A204.1 (cell line): ENCODE data around the gene STXBP6.
"Not testable (repeated sequence)": the region's sequence is repeated elsewhere in the genome, so short reads cannot be mapped to it uniquely, and the experiment has no call there.

Source experiments
- FAIRE-seq: peaks from 2 replicates; lab custom pipeline; 2012; peaks lifted over from hg19 to GRCh38; lab: Jason Lieb, UNC

The STXBP6 gene

DNA sequence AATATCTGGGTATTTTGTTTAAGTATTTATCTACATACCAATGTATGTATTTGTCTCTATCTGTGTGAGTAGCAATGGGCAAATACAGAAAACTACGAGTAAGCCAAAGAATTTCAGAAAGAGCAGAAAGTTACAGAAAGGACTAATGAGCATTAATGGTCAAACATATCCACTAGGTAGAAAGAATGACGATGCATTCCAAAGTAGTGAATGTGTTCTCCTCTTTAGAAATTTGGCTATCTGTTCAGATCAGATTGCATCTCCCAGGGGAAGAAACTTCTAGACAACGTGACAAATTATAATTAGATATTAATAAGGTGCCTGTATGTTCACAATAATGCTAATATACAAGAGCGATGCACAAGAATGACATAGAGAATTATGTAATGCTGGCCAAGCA, 221.5 kb downstream of the STXBP6 start:
- no peak for FAIRE-seq

DNA sequence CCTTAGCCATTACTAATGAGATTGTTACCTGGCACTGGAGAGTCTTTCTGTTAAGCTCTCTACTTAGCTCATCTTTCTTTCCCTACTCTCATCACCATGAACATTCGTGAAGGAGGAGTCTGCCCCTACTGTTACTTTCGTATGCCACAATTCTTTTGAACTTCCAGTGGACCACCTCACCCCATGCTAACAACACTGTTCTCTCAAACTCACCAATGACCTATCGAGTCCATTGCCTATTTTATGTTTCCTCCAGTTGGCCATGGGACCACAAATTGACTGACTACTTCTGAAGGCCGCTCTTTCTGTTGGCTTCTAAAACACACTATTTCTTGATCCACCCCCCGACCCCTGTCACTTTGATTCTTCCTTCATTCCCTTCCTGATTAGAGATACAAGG, 223.6 kb downstream of the STXBP6 start:
- no peak for FAIRE-seq

DNA sequence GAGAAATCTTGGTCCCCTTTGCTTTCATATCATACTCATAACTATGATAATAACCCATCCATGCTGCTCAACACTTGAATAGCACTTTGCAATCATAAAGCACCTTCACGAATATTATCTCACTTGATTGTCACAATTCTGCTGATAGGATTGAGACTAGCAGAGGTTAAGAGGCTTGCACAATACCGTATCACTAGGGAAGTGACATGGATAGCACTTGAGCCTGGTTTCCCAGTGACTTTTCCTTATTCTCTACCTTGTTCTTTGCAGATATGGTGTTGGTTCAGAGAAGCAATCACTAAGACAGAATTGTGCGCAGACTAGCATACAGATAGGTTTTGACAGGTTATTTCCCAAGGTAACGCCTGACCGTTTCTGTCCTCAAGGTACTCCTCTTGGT, 229.3 kb downstream of the STXBP6 start:
- FAIRE-seq, result no peak

DNA sequence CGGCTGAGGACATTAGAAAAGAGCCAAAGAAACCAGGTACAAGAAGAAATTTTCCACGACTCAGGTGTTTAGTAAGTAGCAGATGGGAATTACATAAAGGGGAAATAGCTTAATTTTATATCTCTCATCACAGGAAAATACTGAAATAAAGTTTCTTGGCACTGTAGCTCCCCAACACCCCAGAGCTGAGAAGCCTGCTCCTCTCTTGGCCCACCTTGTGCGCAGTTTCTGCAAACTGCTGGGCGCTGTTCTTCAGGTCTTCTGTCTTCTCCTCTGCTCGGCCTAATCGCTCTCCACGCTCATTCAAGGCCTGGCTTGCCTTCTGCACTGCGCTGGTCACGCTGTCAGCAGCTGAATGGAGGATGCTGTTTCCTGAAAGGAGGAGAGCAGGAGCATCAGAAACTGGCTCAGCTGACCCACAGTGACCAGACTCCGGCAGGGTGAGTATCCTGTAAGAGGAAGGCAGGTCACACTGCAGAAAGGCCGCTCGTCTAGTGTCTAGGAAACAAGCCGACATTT, 231.1 kb downstream of the STXBP6 start:
- no peak for FAIRE-seq

DNA sequence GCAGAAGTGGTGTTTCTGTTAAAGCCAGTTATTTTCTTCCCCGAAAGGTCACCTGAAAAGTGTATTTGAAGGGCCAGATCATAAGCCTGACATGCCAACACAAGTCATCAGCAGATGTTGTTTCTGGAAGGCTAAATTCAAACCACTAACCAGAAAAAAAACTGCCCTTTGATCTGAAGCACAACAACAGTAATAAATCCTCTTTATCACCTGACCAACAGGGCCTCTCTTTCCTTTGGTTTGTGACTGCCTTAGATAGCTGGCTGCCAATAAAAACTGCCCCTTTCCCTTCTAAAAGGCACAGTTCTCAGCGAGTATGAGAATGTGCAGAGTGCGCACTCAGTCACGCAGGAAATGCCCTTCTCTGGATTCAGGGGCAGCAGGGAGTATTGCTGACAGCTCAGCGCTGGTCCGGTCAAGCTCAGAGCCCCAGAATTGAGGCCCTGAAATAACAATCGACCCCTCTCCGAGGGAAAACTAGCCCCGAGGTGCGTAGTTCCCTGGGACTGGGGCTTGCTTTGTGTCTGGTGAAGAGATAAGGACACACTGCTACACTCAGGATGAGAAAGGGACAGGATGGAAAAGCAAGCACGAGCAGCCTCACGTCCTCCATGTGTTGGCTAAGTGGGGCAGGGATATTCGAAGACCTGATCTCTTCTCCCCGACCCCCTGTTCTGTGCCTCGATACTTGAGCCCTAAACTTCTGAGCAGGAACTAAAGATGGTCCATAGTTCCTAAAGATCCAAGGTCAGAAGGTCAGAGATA, 231.7 kb downstream of the STXBP6 start:
- no peak for FAIRE-seq

DNA sequence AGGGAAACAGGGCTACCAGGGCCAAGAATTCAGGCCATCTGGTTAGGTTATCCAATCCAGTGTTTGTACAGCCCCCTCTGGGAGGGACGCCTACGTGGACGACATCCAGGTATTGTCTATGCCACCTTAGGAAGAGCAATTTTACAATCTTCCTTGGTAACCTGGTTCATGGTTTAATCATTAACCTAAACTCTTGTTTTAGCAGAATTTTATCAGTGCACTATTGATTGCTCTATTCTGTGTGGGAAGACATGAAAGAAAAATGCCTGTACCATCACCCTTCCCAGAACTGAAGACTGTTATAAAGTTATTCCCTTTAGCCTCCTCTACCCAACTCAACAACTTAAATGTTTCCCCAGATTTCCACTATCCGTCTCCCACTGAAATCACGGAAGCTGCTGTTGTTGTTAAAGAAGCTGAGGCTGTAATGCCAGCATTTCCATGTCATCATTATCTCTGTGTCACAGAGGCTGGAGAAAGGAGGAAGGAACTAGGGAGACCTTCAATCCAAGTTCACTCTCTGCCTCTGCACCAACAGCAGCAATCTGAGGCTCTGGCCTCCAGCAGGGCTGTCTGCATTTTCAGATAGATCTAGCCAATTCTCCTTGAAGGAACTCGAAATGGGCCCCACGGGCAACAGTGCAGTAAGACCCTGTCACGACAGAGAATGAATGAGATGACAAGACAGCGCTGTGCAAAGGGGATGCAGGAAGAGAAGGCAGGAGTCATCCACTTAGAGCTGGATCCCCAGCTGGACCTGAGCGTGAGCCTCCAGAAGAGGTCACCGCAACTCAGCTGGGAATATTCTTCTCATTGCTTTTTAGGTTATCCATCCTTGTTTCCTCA, 232.5 kb downstream of the STXBP6 start:
- no peak for FAIRE-seq

DNA sequence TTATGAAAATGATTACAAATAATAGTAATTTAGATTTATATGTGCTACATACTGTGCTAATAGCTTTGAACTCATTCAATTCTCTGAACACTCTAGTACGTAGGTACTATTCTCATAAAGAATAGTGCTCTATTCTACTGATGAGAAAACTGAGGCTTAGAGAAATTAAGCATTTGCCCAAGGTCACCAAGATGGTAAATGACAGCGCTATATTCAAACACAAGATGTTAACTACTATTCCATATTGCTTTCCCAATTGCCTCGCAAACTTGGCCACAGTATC, 233.1 kb downstream of the STXBP6 start:
- FAIRE-seq, result no peak

DNA sequence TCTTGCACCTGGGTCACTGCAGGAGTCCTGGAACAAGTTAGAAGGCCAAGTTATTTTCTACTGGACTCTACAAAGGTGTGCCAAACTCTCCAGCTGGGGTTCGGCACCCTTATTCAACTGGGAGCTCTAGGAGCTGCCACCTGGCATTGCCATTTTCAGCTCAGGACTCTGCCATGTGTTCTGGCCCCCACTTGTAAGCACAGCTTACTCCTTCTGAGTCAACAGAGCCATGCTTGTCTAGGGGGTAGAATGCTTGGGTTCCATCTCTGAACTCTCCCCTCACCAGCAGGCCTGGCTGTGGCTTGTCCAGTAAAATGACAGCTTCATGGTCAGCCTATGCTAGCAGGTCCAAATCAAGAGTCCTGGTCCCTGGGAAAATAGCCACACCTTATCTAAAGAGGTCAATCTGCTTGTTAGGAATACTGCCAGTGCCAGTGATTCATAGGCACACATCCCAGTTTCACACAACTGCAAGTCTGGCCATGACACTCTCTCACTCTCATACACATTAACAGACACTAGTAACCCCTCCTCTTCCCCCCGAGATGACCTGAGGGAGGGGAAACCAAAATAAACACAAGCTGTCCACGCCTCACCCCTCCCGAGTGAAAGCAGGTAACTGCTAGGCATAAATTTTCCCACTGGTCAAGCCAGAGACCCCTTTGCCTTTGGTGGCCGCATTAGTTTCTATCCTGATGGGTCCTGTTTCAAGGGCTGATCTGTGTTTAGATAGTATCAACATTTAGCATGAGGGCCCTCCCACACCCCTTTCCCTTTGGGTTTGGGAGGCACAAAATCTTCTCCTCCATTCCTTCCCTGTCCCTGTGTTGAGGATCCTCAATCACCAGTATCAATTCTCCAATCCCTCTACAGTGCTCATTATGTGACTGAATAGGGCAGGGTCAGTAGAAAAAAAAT, 233.7 kb downstream of the STXBP6 start:
- no peak for FAIRE-seq

DNA sequence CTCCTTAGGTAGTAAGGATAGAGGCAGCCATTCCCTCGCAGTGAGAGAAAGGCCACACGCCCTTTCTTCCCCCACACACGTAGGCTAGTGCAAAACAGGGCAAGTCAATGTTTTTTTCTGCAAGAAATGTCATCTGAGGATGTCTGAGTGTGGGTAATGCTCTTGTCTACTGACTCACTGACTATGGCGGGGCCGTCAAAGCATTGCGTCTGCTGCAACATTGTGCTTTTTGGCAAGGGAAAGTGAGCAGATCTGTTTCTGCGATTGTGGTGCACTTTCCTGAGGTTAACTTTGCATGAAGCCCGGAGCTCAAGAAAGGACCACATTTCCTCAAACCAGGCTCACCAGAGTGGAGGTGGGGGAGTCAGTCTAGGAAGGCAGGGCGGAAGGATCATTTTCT, 234.4 kb downstream of the STXBP6 start:
- FAIRE-seq, result no peak

DNA sequence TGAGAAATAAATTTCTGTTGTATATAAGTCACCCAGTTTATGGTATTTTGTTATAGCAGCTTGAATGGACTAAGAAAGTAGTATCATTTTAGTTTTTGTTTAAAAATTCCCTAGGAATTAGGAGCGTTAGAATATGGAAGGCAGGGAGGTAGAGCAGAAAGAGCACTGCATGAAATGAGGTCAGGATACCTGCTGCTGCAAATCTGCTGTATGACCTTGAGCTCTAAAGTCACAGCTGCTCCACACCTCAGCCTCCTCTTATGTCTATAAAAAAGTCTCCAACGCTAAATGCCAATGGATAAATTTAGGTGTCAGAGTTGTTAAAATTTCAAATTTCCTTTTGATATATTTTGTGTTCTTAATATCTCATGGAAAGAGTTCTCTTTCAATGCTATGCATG, 235.0 kb downstream of the STXBP6 start:
- FAIRE-seq, result no peak

DNA sequence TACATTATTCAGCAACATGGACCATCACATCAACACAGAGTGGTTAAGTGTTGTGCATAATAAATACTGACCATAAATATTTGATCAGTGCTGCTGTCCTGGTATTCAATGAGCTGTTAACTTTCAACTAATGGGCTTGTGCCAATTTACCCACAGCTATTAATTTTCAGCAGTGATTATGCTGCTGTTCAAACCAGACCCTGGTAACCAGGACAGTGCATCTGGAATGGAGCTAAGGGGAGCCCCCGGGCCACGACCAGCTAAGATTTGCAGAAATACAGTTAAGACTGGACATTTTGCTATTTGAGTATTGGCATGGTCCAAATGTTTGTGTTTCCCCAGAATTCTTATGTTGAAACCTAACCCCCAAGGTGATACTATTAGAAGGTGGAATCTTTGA, 235.6 kb downstream of the STXBP6 start:
- no peak for FAIRE-seq

DNA sequence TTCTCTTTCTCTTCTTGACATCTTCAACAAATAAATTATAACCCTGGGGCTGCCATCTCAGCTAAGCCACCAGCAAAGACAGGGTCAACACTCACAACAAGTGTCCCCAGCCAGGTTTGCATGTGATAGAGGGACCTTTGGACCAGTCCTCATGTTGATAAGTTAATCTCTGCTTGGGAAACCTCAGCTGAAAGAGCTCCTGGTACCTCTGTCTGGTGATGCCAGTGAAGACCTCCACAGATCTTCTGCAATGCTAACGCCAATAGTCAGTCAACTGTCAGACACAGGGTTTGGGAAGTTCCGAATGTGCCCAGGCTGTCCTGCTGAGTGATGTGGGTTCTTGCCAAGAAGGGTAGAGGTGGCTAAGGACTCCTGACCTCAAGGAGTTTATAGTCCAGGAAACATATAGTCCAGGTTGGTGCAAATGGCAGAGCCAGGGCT, 236.1 kb downstream of the STXBP6 start:
- FAIRE-seq, result no peak

DNA sequence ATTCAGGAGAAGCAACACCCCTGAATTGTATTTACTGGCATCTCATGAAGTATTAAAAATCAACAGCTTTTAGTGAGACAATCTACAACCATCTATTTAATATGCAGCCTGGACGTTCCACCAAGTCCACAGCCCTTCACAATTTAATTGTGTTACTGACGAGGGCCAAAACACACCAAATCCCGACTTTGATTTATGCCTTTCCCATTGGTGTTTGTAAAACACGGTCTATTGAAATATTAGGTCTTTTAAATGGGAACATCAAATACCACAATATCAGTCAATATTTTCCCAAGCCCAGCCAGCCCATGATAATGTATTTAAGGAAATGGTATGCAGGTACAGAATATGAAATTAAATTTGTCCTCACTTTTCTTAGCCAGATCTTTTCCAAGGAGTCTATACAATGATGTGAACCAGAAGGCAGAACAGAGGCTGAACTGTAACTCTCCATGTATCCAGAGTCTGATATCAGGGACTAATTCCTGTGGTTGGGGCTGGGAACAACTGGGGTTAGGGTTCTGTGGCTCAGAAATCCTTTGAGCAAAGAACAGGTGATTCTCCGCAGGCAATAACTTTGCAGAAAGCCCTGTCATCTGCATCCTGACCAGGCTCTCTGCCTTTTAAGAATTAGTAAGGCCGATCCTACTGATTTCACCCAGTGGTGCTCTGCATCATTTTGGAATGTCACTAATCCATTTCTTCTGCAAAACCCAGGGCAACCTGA, 236.7 kb downstream of the STXBP6 start:
- FAIRE-seq, result no peak

DNA sequence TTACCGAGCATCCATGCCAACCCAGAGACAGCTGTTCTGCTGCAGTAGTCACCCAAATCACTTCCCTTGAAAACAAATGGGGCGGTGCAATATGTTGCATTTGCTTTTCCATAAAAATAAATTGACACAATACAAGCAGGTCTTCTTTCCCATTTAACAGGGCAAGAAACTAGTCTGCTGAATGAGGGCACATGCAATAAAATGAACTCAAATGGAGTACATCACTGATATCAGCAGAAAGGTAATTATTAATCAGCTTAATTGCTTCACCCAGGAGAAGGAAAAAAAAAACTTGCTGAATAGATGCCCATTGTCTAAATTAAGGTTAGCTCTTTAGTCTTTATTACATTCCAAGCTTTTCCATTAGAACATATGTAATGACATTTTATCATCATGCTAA, 240.8 kb downstream of the STXBP6 start:
- no peak for FAIRE-seq

DNA sequence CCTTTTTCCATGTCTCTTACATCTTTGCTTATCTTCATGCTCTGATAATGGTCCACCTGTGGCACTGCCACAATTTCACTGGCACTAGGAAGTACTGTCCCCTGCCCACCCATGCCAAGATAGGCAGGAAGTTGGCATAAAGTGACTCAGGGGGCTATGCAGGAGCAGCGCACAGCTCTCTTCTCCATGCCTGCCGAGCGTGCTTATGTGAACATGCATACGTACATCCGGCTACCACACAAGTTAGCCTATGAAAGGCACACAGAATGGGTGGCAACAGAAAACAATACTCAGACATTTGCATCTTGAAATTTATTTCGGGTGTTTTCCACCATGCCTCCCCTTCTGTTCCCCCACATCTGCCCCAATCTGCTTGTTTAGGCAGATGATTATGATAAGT, 241.5 kb downstream of the STXBP6 start:
- FAIRE-seq, result no peak

DNA sequence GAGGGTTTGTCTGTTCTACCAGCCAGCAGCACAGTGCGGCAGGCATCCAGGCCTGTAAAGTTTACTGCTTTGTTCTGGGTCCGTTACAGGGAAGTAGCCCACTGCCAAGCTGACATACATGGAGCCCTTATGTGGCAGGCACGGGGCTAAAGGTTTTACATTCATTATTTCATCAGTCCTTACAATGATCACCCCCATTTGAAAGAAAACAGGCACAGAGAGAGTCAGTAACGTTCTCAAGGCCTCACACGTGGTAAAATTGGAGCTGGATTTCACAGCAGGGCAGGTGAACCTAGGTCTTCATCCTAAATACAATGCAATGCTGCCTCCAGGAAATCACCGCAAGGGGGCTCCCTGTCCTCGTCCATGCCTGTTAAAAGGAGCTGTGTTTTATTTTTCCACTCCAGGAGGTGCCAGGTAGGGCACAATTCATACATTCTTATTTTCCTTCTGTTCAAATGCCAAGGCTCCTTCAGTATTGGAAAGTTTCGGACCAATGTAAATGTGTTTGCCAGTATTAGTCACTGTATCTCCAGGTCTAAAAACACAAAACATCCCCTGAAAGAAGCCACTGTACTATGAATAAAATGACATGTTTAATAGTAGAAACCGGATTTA, 243.8 kb downstream of the STXBP6 start:
- FAIRE-seq, result no peak

DNA sequence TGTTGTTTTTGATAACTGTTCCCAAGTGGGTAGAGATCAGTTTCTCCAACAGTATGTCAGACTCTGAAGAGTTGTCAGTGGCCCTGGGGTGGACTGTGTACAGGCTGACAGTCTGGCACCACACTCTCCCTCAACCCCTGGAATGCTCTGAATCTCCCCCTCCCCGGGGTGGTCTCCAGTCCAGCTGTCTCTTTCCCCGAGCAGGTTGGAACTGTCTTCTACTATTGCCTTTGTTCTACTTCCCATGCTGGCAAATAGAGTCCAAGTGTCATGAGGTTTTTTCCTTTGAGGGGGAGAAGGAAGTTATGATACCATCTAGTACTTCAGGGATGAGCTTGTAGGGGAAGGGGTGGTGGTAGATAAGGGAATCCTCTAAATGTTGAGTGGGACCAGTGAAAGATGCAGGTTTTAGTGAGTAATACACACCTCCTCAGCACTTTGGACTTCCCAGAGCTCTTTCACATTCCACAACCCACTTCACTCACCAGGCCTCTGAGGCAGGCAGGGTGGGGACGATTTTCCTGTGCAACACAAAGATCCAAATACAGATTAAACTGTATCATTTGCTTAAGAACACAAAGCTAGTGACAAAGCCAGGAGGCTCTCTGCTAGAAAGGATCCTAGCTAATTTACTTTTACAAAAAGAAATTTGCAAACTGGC, 245.3 kb downstream of the STXBP6 start:
- FAIRE-seq, result no peak

DNA sequence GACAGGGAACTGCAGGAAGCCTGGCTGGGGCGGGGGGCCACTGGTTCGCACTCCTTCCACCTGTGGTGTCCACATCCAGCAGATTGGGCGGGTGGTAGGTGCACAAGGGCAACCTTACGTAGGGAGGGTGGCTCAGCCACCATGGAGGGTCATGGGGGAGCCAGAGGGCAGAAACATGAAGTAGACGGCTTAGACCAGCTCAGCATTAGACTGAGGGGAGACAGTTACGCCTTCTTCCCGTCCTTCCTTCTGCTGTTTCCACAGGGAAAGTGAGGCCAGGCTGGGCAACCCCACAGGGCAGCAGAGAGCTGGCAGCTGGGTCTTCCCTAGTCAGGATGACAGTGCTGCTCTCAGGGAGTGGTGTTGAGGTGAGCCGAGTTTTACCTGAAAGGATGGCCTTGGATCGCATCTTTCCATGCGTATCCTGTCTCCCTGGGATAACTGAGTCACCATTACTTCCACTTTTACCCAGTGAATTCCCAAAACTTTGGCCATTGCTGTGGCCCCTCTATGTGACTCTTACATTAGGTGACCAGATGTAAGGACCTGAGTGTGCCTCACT, 245.9 kb downstream of the STXBP6 start:
- no peak for FAIRE-seq

DNA sequence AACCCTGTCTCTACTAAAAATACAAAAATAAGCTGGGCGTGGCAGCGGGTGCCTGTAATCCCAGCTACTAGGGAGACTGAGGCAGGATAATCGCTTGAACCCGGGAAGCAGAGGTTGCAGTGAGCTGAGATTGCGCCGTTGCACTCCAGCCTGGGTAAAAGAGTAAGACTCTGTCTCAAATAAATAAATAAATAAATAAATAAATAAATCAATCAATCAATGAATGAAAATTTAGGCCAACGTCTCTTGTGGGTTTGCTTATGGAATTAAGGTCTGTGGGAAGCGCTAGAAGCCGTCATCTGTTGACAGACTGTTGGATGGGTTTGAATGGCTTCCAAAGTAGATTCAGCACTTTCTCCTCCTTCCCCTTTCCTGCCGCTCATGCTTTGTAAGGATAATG, 246.5 kb downstream of the STXBP6 start:
- FAIRE-seq, result not testable (repeated sequence)

DNA sequence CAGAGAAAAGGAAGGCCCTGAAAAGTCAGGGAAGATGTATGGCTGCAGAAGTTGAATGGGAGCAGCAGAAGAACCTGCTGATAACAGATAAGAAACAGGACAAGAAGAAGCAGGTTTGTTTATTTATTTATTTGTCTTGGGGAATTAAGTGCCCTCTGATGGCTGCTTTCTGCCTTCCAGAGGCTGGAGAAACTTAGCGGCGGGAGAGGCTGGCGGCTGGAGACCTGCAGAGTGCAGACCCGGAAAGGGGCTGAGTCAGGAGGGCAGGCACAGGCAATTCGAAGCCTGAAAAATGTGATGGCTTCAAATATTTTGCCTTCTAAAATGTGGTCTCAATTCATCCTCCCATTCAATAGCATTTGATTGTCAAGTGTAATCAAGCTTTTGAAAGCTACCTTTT, 247.7 kb downstream of the STXBP6 start:
- no peak for FAIRE-seq

DNA sequence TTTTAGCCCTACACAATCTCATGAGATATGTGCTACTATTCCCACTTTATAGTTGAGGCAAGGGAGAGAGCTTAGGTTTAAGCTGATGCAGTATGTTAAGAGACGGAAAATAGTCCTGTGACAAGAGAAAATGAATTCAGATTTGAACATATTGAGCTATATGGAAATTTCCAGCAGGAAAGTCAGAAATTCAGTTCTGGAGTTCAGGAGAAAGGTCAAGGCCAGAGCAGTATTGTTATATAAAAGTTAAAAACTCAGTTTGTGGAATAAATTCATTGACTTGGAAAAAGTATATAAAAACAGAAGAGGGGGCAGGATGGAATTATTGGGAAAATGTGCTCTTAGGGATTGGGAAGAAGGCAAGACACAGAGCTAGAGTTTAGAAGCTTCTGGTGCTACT, 248.9 kb downstream of the STXBP6 start:
- no peak for FAIRE-seq
